ENCODE measurements around the gene RANBP17.

GRCh38 chr5:171258737-171259415 is 397.1 kb downstream of the RANBP17 start:
- TF ChIP-seq EZH2 (IDR thresholded peaks at IDR 0.05; ENCODE audit: borderline replicate concordance, low read length) (no peak), CTCF (conservative IDR thresholded peaks at IDR 0.05 in 1 of 2, IDR thresholded peaks at IDR 0.05 in 1 of 2; ENCODE audit: extremely low read depth in 1 of 2, insufficient read depth in 1 of 2, low read depth in 1 of 2, low read length in 2 of 2) (no peak)

Data from mammary epithelial cell (primary cell).